ENCODE data around the gene SLC15A4.

SLC15A4 gene

GRCh38 chr12:128792881-128793280 lies 30.9 kb downstream of the SLC15A4 start:
- TF ChIP-seq CTCF (IDR thresholded peaks at IDR 0.05; ENCODE audit: control insufficient read depth, extremely low read depth, insufficient read depth), result no peak
- DNase-seq (ENCODE audit: low read depth), result no peak
- no peak overlapping the region for H3K4me3 ChIP-seq (ENCODE audit: low read depth, low read length)

- no peak for TF ChIP-seq CTCF (IDR thresholded peaks at IDR 0.05; ENCODE audit: control insufficient read depth, extremely low read depth, insufficient read depth)
- no peak for DNase-seq (ENCODE audit: low read depth)
- H3K4me3 ChIP-seq (ENCODE audit: low read depth, low read length), result no peak overlapping the region
Measured at GRCh38 chr12:128792398-128792797, 31.4 kb downstream of the SLC15A4 start.

GRCh38 chr12:128791395-128792322 lies 32.1 kb downstream of the SLC15A4 start:
- H3K4me3 ChIP-seq (ENCODE audit: low read depth, low read length), result no peak overlapping the region
- no peak for DNase-seq (ENCODE audit: low read depth)
- no peak for TF ChIP-seq CTCF (IDR thresholded peaks at IDR 0.05; ENCODE audit: control insufficient read depth, extremely low read depth, insufficient read depth)

- no peak for DNase-seq (ENCODE audit: low read depth)
- H3K4me3 ChIP-seq (ENCODE audit: low read depth, low read length), result no peak overlapping the region
- no peak for TF ChIP-seq CTCF (IDR thresholded peaks at IDR 0.05; ENCODE audit: control insufficient read depth, extremely low read depth, insufficient read depth)
Measured at GRCh38 chr12:128790653-128791373, 32.9 kb downstream of the SLC15A4 start.

DNA sequence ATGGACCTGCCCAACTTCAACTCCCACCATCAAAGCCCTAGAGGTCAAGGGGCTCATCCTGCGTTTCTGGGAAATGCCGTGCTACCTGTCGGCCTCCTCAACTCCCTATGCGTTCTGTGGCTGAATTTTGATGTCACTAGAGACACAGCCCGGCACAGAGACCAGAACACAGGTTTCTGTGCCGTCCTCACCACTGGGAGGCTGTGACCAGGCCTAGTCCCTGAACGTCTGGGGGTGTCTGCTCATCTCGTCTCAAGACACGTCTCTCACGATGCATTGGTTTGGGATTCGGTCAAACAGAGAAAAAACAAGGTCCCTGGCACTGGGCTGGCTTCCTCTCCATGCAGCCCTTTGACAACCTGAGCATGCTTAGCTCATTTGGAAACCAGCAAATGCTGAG lies 33.5 kb downstream of the SLC15A4 start:
- no peak for TF ChIP-seq CTCF (IDR thresholded peaks at IDR 0.05; ENCODE audit: control insufficient read depth, extremely low read depth, insufficient read depth)
- DNase-seq (ENCODE audit: low read depth), result no peak
- H3K4me3 ChIP-seq (ENCODE audit: low read depth, low read length), result no peak overlapping the region

- TF ChIP-seq CTCF (IDR thresholded peaks at IDR 0.05; ENCODE audit: control insufficient read depth, extremely low read depth, insufficient read depth), result no peak
- no peak for DNase-seq (ENCODE audit: low read depth)
- no peak overlapping the region for H3K4me3 ChIP-seq (ENCODE audit: low read depth, low read length)
Measured at GRCh38 chr12:128789356-128789929, 34.3 kb downstream of the SLC15A4 start.

Measured in LNCaP clone FGC (cell line).